DOHH2 (cell line): ENCODE measurements around the gene NDUFAB1.

Experiments
- H3F3A ChIP-seq: fragments of 200-600 bp; sonication (generic), shearing (Covaris generic); 2 replicates; pipeline ENCODE4 v1.6.0; 2016; ENCODE audit warnings: antibody characterized with exemption, mild to moderate bottlenecking; ENCODE audit not compliant: control insufficient read depth, insufficient read depth
- H3K27ac ChIP-seq: fragments of 200-600 bp; sonication (generic); 2 replicates; pipeline ENCODE4 v1.5.1; 2014; ENCODE audit warnings: low read depth, mild to moderate bottlenecking, low read length, moderate library complexity
- H3K27me3 ChIP-seq: fragments of 200-600 bp; sonication (generic); 2 replicates; pipeline ENCODE4 v1.6.1; 2014; ENCODE audit warnings: mild to moderate bottlenecking, low read length, mixed read lengths; ENCODE audit not compliant: control insufficient read depth
- H3K36me3 ChIP-seq: fragments of 200-600 bp; sonication (generic); 2 replicates; pipeline ENCODE4 v1.6.1; 2014; ENCODE audit warnings: mild to moderate bottlenecking, low read length, moderate library complexity, mixed read lengths; ENCODE audit not compliant: control insufficient read depth
- H3K4me1 ChIP-seq: fragments of 200-600 bp; sonication (generic); 2 replicates; pipeline ENCODE4 v1.6.1; 2014; ENCODE audit warnings: mild to moderate bottlenecking, low read length, mixed read lengths; ENCODE audit not compliant: control insufficient read depth
- H3K4me2 ChIP-seq: fragments of 200-600 bp; sonication (generic); 2 replicates; pipeline ENCODE4 v1.6.0; 2014; ENCODE audit warnings: mild to moderate bottlenecking, low read length, moderate library complexity
- H3K4me3 ChIP-seq: fragments of 200-600 bp; sonication (generic); 2 replicates; pipeline ENCODE4 v1.5.1; 2014; ENCODE audit warnings: mild to moderate bottlenecking, low read length, mixed read lengths
- H3K79me2 ChIP-seq: fragments of 200-600 bp; sonication (generic); 2 replicates; pipeline ENCODE4 v1.6.1; 2014; ENCODE audit warnings: mild to moderate bottlenecking, low read length, mixed read lengths; ENCODE audit not compliant: control insufficient read depth
- H3K9me2 ChIP-seq: fragments of 200-600 bp; sonication (generic); replicated peaks from 2 replicates; pipeline ENCODE4 v1.6.1; 2014; ENCODE audit warnings: mild to moderate bottlenecking, low read length, mixed read lengths; ENCODE audit not compliant: control insufficient read depth
- H3K9me3 ChIP-seq: fragments of 200-600 bp; sonication (generic); 2 replicates; pipeline ENCODE4 v1.6.1; 2014; ENCODE audit warnings: antibody characterized with exemption, low read length, mixed read lengths; ENCODE audit not compliant: control insufficient read depth, insufficient read depth
- H4K20me1 ChIP-seq: fragments of 200-600 bp; sonication (generic); 2 replicates; pipeline ENCODE4 v1.6.0; 2014; ENCODE audit warnings: low read depth, mild to moderate bottlenecking, antibody characterized with exemption, low read length, moderate library complexity; ENCODE audit not compliant: control insufficient read depth, insufficient read depth
- CTCF ChIP-seq: fragments of 200-600 bp; sonication (generic); IDR thresholded peaks from one replicate; pipeline ENCODE4 v1.5.1; 2014; ENCODE audit warnings: antibody characterized with exemption, mild to moderate bottlenecking, low read depth, low read length; ENCODE audit not compliant: poor library complexity, severe bottlenecking
- EZH2phosphoT487 ChIP-seq: fragments of 200-600 bp; sonication (generic); IDR thresholded peaks from 2 replicates; pipeline ENCODE4 v1.6.1; 2017; ENCODE audit warnings: borderline replicate concordance, mild to moderate bottlenecking, antibody characterized with exemption, low read length, moderate library complexity, mixed read lengths

The NDUFAB1 gene

GRCh38 chr16:23595951-23596720 is at the start of gene NDUFAB1:
TSS of gene NDUFAB1 (minus strand) at chr16:23596316. CDS start at chr16:23596290, 26 bp downstream.
- H3K9me3 ChIP-seq, result no peaks in the 10 kb centered on the region
- no peak for TF ChIP-seq EZH2phosphoT487
- TF ChIP-seq CTCF, result peak; percentile 82
- H3K36me3 ChIP-seq, result peaks cover 44% of the 10 kb centered on the region
- peaks cover 9% of the 10 kb centered on the region for H3F3A ChIP-seq
- peaks cover 48% of the 10 kb centered on the region for H3K79me2 ChIP-seq
- peak within 1 kb of the TSS; percentile 45 for H3K27ac ChIP-seq
- H3K4me1 ChIP-seq, result peaks cover 25% of the 10 kb centered on the region
- H4K20me1 ChIP-seq, result peaks cover 14% of the 10 kb centered on the region; the same call in 1 of the 2 replicates
- H3K27me3 ChIP-seq, result no peaks in the 10 kb centered on the region
- H3K4me3 ChIP-seq, result peak within 1 kb of the TSS; percentile 100
- H3K9me2 ChIP-seq, result no peaks in the 10 kb centered on the region
- peak within 1 kb of the TSS; percentile 74 for H3K4me2 ChIP-seq

GRCh38 chr16:23642246-23642774 is 46.2 kb upstream of the NDUFAB1 start:
- Histone ChIP-seq H3K9me3 (no peaks in the 10 kb centered on the region), H3K4me1 (peaks cover 17% of the 10 kb centered on the region), H3K4me2 (peak overlapping the region; percentile 91), H3K9me2 (no peaks in the 10 kb centered on the region), H3K27me3 (no peaks in the 10 kb centered on the region), H3K79me2 (peaks cover 72% of the 10 kb centered on the region), H3K27ac (no peak overlapping the region), H4K20me1 (no peaks in the 10 kb centered on the region), H3F3A (0 out of 2 replicates have a peak, but pooled peaks cover 3% of the 10 kb centered on the region), H3K36me3 (peaks cover 54% of the 10 kb centered on the region), H3K4me3 (peak overlapping the region; percentile 99)
- TF ChIP-seq EZH2phosphoT487, result no peak
- no peak for TF ChIP-seq CTCF

GRCh38 chr16:23640931-23641765 is 45.0 kb upstream of the NDUFAB1 start, which contains the start of the genes DCTN5 and PALB2:
TSS of gene DCTN5 (plus strand) at chr16:23641466. CDS start at chr16:23641543, 77 bp downstream.
TSS of gene PALB2 (minus strand) at chr16:23641310. CDS start at chr16:23641157, 153 bp downstream.
- no peaks in the 10 kb centered on the region for H3K9me2 ChIP-seq
- 0 out of 2 replicates have a peak, but pooled peaks cover 3% of the 10 kb centered on the region for H3F3A ChIP-seq
- peaks cover 60% of the 10 kb centered on the region for H3K79me2 ChIP-seq
- peak within 1 kb of the TSS; percentile 91 for H3K4me2 ChIP-seq
- H3K36me3 ChIP-seq, result peaks cover 47% of the 10 kb centered on the region
- no peaks in the 10 kb centered on the region for H3K27me3 ChIP-seq
- no peaks in the 10 kb centered on the region for H4K20me1 ChIP-seq
- H3K27ac ChIP-seq, result peak within 1 kb of the TSS; percentile 62
- peaks cover 17% of the 10 kb centered on the region for H3K4me1 ChIP-seq
- no peaks in the 10 kb centered on the region for H3K9me3 ChIP-seq
- peak within 1 kb of the TSS; percentile 99 for H3K4me3 ChIP-seq
- TF ChIP-seq EZH2phosphoT487 (no peak), CTCF (no peak)
